ENCODE data around the gene GALC.

GALC gene

DNA sequence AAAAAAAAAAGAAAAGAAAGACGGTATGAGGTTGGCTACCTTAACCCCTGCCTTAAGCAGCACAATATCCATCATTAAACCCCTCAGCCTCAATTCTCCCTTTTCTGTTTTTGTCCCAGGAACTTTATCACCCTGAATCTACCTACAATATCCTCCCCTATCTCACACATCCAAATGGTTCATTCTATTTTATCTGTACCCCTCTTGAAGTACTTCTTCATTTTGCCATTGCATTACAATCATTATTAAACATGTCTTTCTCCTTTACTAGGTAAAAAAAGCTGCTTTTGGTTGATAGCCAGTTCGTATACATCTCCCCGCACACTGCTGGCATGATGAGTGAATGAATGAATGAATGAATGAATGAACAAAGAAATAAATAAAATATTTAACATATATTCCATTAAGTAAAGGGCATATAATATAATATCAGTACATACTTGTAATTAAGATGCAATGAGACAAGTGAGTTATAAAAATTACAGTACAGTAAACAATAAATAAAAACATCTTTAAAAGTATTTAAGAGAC lies 11.6 kb upstream of the GALC start:
- no peak overlapping the region for H2BK5ac ChIP-seq (ENCODE audit: low read depth, low read length, poor library complexity)
- H3K9me3 ChIP-seq (ENCODE audit: insufficient read depth, low read depth, low read length) = no peaks in the 10 kb centered on the region
- WGBS (ENCODE audit: extremely low coverage, insufficient coverage, insufficient read length) = no CpG with 5 or more reads among the region's 3 CpGs
- H3K14ac ChIP-seq (ENCODE audit: low read length) = no peak overlapping the region
- H2AK5ac ChIP-seq (ENCODE audit: low read length) = no peak overlapping the region
- H3K36me3 ChIP-seq (ENCODE audit: control insufficient read depth in 1 of 2, insufficient read depth in 2 of 2, low read length in 2 of 2) = no peaks in the 10 kb centered on the region
- no peak overlapping the region for H3K27ac ChIP-seq (ENCODE audit: low read depth, low read length)
- no peak overlapping the region for H3K18ac ChIP-seq (ENCODE audit: low read length)
- no peak overlapping the region for H3K23ac ChIP-seq (ENCODE audit: low read length)
- DNase-seq = no peak
- no peak overlapping the region for H3K9ac ChIP-seq (ENCODE audit: low read length)
- no peak overlapping the region for H3K4me2 ChIP-seq (ENCODE audit: low read length)
- no peak overlapping the region for H3K4me3 ChIP-seq (ENCODE audit: low read depth, low read length)
- H2AFZ ChIP-seq (ENCODE audit: insufficient read depth, low read length, poor library complexity) = no peak overlapping the region
- H3K27me3 ChIP-seq (ENCODE audit: insufficient read depth, low read length) = no peaks in the 10 kb centered on the region
- H4K8ac ChIP-seq (ENCODE audit: low read depth, low read length) = no peak overlapping the region
- H3K4ac ChIP-seq (ENCODE audit: low read depth, low read length) = no peak overlapping the region
- no peaks in the 10 kb centered on the region for H3K79me1 ChIP-seq (ENCODE audit: low read length)
- H2BK12ac ChIP-seq (ENCODE audit: low read length) = no peak overlapping the region
- H4K12ac ChIP-seq (ENCODE audit: low read depth, low read length) = no peak overlapping the region
- no peaks in the 10 kb centered on the region for H3K4me1 ChIP-seq (ENCODE audit: control insufficient read depth in 1 of 2, insufficient read depth in 2 of 2, low read length in 2 of 2)
- H2BK120ac ChIP-seq (ENCODE audit: insufficient read depth, low read length, poor library complexity) = no peak overlapping the region
- H4K91ac ChIP-seq (ENCODE audit: low read depth, low read length) = no peak overlapping the region
- no peaks in the 10 kb centered on the region for H3K79me2 ChIP-seq (ENCODE audit: control insufficient read depth, insufficient read depth, low read length, poor library complexity)

DNA sequence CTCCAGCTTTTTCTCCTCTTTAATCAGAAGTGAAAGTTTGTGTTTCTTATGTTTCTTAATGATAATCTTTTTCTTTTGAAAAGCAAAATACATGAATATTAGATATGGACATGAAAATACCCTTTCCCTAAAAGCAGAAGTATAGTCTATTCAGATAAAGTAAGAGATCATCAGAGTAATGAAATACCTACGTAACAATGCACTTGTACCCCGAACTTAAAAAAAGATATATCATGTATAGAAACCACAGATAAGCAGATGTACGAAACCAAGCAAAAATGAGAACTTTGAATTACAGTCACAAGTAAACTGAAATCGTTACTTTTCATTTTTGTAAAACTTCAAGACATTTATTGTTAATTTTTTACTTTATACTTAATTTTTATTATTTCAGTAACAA lies 10.4 kb upstream of the GALC start:
- no peak overlapping the region for H3K27ac ChIP-seq (ENCODE audit: low read depth, low read length)
- no peaks in the 10 kb centered on the region for H3K27me3 ChIP-seq (ENCODE audit: insufficient read depth, low read length)
- no peak overlapping the region for H4K8ac ChIP-seq (ENCODE audit: low read depth, low read length)
- no peak overlapping the region for H3K14ac ChIP-seq (ENCODE audit: low read length)
- no peak overlapping the region for H4K91ac ChIP-seq (ENCODE audit: low read depth, low read length)
- no peak overlapping the region for H2BK5ac ChIP-seq (ENCODE audit: low read depth, low read length, poor library complexity)
- DNase-seq = no peak
- H3K79me1 ChIP-seq (ENCODE audit: low read length) = no peaks in the 10 kb centered on the region
- no peak overlapping the region for H3K23ac ChIP-seq (ENCODE audit: low read length)
- no peaks in the 10 kb centered on the region for H3K79me2 ChIP-seq (ENCODE audit: control insufficient read depth, insufficient read depth, low read length, poor library complexity)
- no peak overlapping the region for H3K18ac ChIP-seq (ENCODE audit: low read length)
- H3K4me3 ChIP-seq (ENCODE audit: low read depth, low read length) = no peak overlapping the region
- no peak overlapping the region for H4K12ac ChIP-seq (ENCODE audit: low read depth, low read length)
- H3K9ac ChIP-seq (ENCODE audit: low read length) = no peak overlapping the region
- no peaks in the 10 kb centered on the region for H3K9me3 ChIP-seq (ENCODE audit: insufficient read depth, low read depth, low read length)
- no peak overlapping the region for H3K4ac ChIP-seq (ENCODE audit: low read depth, low read length)
- H3K4me2 ChIP-seq (ENCODE audit: low read length) = no peak overlapping the region
- no CpG with 5 or more reads among the region's 4 CpGs for WGBS (ENCODE audit: extremely low coverage, insufficient coverage, insufficient read length)
- no peak overlapping the region for H2AK5ac ChIP-seq (ENCODE audit: low read length)
- H2AFZ ChIP-seq (ENCODE audit: insufficient read depth, low read length, poor library complexity) = no peak overlapping the region
- no peak overlapping the region for H2BK12ac ChIP-seq (ENCODE audit: low read length)
- no peak overlapping the region for H2BK120ac ChIP-seq (ENCODE audit: insufficient read depth, low read length, poor library complexity)
- H3K36me3 ChIP-seq (ENCODE audit: control insufficient read depth in 1 of 2, insufficient read depth in 2 of 2, low read length in 2 of 2) = no peaks in the 10 kb centered on the region
- H3K4me1 ChIP-seq (ENCODE audit: control insufficient read depth in 1 of 2, insufficient read depth in 2 of 2, low read length in 2 of 2) = no peaks in the 10 kb centered on the region

DNA sequence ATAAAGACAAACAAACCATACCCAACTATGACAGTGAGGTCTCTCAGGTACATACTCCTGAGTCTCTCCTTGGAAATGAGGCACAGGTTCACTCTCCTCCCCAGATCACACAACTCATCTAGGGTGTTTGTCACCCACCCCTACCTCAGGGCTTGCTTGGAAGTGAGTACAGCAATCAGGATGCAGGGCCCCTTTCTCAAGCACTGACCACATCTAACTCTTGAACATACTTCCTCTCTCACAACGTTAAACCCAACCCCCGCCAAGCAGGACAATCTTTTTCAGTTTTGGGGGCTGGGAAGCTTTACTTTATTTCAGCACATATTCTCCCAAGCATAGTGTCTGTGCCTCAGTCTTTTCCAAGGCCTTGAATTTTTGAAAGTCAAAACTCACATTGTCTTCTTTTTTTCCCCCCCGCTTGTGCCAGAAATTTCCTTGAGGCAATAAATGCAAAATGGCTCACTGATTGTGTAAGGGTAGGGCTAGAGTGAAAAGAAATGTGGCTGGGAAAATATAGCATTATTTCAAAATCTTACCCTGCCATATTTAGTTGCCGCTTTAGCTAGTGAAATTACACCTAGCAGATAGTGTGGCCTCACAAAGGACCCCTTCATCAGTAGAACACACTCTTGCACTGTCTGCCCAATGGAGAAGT lies 9.6 kb upstream of the GALC start:
- Histone ChIP-seq H3K27me3 (ENCODE audit: insufficient read depth, low read length) (no peaks in the 10 kb centered on the region), H3K14ac (ENCODE audit: low read length) (no peak overlapping the region), H3K18ac (ENCODE audit: low read length) (no peak overlapping the region), H3K23ac (ENCODE audit: low read length) (no peak overlapping the region), H3K27ac (ENCODE audit: low read depth, low read length) (no peak overlapping the region), H3K9ac (ENCODE audit: low read length) (no peak overlapping the region), H3K4me3 (ENCODE audit: low read depth, low read length) (no peak overlapping the region), H3K79me2 (ENCODE audit: control insufficient read depth, insufficient read depth, low read length, poor library complexity) (no peaks in the 10 kb centered on the region), H3K36me3 (ENCODE audit: control insufficient read depth in 1 of 2, insufficient read depth in 2 of 2, low read length in 2 of 2) (no peaks in the 10 kb centered on the region), H2BK5ac (ENCODE audit: low read depth, low read length, poor library complexity) (no peak overlapping the region), H3K9me3 (ENCODE audit: insufficient read depth, low read depth, low read length) (no peaks in the 10 kb centered on the region), H3K4me1 (ENCODE audit: control insufficient read depth in 1 of 2, insufficient read depth in 2 of 2, low read length in 2 of 2) (no peaks in the 10 kb centered on the region), H2AFZ (ENCODE audit: insufficient read depth, low read length, poor library complexity) (no peak overlapping the region), H3K79me1 (ENCODE audit: low read length) (no peaks in the 10 kb centered on the region), H2AK5ac (ENCODE audit: low read length) (no peak overlapping the region), H2BK120ac (ENCODE audit: insufficient read depth, low read length, poor library complexity) (no peak overlapping the region), H3K4ac (ENCODE audit: low read depth, low read length) (no peak overlapping the region), H4K12ac (ENCODE audit: low read depth, low read length) (no peak overlapping the region), H3K4me2 (ENCODE audit: low read length) (no peak overlapping the region), H2BK12ac (ENCODE audit: low read length) (no peak overlapping the region), H4K91ac (ENCODE audit: low read depth, low read length) (no peak overlapping the region), H4K8ac (ENCODE audit: low read depth, low read length) (no peak overlapping the region)
- no CpG with 5 or more reads among the region's 4 CpGs for WGBS (ENCODE audit: extremely low coverage, insufficient coverage, insufficient read length)
- DNase-seq = no peak

DNA sequence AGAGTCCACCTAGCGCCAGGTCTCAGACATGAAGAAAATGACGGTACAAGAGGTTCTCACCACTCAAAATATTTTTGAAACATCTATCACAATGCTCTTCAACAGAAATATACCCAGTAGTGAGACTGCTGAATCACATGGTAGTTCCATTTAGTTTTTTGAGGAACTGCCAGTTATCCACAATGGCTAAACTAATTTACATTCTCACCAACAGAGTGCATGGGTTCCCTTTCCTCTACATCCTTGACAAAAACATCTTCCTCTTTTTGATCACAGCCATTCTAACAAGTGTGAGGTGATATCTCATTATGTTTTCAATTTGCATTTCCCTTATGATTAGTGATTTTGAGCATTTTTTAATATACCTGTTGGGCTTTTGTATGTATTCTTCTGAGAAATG lies 6.3 kb upstream of the GALC start:
- Histone ChIP-seq H4K8ac (ENCODE audit: low read depth, low read length) (no peak overlapping the region), H3K27me3 (ENCODE audit: insufficient read depth, low read length) (no peaks in the 10 kb centered on the region), H3K4ac (ENCODE audit: low read depth, low read length) (no peak overlapping the region), H3K9ac (ENCODE audit: low read length) (no peak overlapping the region), H3K79me1 (ENCODE audit: low read length) (peaks cover 2% of the 10 kb centered on the region), H3K79me2 (ENCODE audit: control insufficient read depth, insufficient read depth, low read length, poor library complexity) (no peaks in the 10 kb centered on the region), H3K36me3 (ENCODE audit: control insufficient read depth in 1 of 2, insufficient read depth in 2 of 2, low read length in 2 of 2) (no peaks in the 10 kb centered on the region), H3K18ac (ENCODE audit: low read length) (no peak overlapping the region), H3K4me3 (ENCODE audit: low read depth, low read length) (no peak overlapping the region), H2AFZ (ENCODE audit: insufficient read depth, low read length, poor library complexity) (no peak overlapping the region), H3K14ac (ENCODE audit: low read length) (no peak overlapping the region), H3K27ac (ENCODE audit: low read depth, low read length) (no peak overlapping the region), H2BK12ac (ENCODE audit: low read length) (no peak overlapping the region), H2AK5ac (ENCODE audit: low read length) (no peak overlapping the region), H4K91ac (ENCODE audit: low read depth, low read length) (no peak overlapping the region), H2BK120ac (ENCODE audit: insufficient read depth, low read length, poor library complexity) (no peak overlapping the region), H3K23ac (ENCODE audit: low read length) (no peak overlapping the region), H2BK5ac (ENCODE audit: low read depth, low read length, poor library complexity) (no peak overlapping the region), H3K4me1 (ENCODE audit: control insufficient read depth in 1 of 2, insufficient read depth in 2 of 2, low read length in 2 of 2) (peaks cover 3 to 5% of the 10 kb centered on the region in 2 experiments), H4K12ac (ENCODE audit: low read depth, low read length) (no peak overlapping the region), H3K4me2 (ENCODE audit: low read length) (no peak overlapping the region), H3K9me3 (ENCODE audit: insufficient read depth, low read depth, low read length) (no peaks in the 10 kb centered on the region)
- DNase-seq = no peak
- no CpG with 5 or more reads among the region's 2 CpGs for WGBS (ENCODE audit: extremely low coverage, insufficient coverage, insufficient read length)

All from trophoblast cell (in vitro differentiated cells and primary cell).